ENCODE measurements around the gene IKZF5. TPM values are rescaled to one million over a fixed set of nuclear protein-coding genes. Genes with fewer than 3 reads are reported as not detected.
A peak's percentile ranks its signal among the peaks of the same experiment; 100 is the strongest.

The IKZF5 gene
- total RNA-seq, 1 experiment from 2014 or later, result 9.3 TPM

DNA sequence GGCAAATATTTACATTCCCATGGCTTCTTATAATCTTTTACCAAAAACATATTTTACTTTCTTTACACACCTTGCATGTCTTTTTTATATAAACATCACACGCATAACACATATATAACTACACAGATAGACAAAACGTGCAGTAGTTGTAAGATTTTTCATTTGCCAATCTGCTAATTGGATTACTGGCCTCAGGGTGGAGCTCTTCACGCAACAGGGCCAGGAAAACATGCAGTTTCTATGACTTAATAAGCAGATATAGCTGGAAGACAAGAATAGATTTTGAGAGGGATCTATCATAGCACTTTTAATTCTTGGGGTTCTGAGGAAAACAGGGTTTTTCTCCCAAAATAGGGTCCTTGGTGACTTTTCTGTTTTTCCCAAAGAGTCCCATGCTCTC is 12.9 kb upstream of the IKZF5 start:
- Histone ChIP-seq H3K4me1 (no peaks in the 10 kb centered on the region), H3K27me3 (no peaks in the 10 kb centered on the region), H3K4me3 (no peak overlapping the region), H3K9me3 (replicated peaks) (no peaks in the 10 kb centered on the region), H3K36me3 (no peaks in the 10 kb centered on the region), H3K27ac (no peak overlapping the region)
- peak in 1 of 2 experiments; percentile 10 for DNase-seq

DNA sequence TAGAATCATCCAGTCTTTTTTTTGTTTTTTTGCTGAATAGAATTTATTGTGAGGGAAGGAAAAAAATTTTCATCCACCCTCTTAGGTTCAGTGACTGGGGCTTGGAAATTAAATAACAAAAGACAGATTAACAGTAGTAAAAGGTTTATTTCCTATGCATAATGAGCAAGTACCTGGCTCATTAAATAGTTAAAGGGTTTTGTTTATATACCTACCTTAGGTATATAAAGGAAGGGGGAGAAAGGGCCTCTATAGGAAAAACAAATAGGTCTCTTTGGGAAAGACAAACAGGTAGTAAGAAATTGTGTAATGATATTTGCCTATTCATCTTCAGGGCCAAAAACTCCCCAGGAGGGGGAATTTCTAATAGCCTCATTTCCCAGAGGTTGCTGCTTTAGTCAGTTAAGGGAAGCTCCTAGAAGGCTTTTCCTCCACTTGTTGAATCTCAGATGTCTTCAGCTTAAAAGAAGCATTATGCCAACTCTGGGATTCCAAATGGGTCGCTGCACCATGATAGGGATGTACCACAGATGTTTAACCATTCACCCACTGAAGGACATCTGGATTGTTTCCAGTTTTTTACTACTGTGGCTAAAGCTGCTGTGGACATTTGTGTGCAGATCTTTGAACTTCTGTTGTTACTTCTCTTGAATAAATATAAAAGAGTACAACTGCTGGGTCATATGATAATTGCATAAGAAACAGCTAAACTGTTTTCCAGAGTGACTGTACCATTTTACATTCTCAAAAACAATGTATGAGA is 11.5 kb upstream of the IKZF5 start:
- Histone ChIP-seq H3K4me3 (no peak overlapping the region), H3K36me3 (no peaks in the 10 kb centered on the region), H3K27ac (no peak overlapping the region), H3K9me3 (replicated peaks) (no peaks in the 10 kb centered on the region), H3K4me1 (no peaks in the 10 kb centered on the region), H3K27me3 (no peaks in the 10 kb centered on the region)
- no peak for DNase-seq

- H3K27ac ChIP-seq, result no peak overlapping the region
- H3K9me3 ChIP-seq (replicated peaks), result no peaks in the 10 kb centered on the region
- H3K4me1 ChIP-seq, result no peaks in the 10 kb centered on the region
- H3K36me3 ChIP-seq, result no peaks in the 10 kb centered on the region
- H3K4me3 ChIP-seq, result no peak overlapping the region
- no peaks in the 10 kb centered on the region for H3K27me3 ChIP-seq
- no peak for DNase-seq
These were observed 10.7 kb upstream of the IKZF5 start for GRCh38 chr10:123019264-123019663.

GRCh38 chr10:123018531-123018930 is 9.9 kb upstream of the IKZF5 start:
- H3K27ac ChIP-seq, result no peak overlapping the region
- H3K36me3 ChIP-seq, result no peaks in the 10 kb centered on the region
- no peaks in the 10 kb centered on the region for H3K9me3 ChIP-seq (replicated peaks)
- DNase-seq, result no peak
- no peaks in the 10 kb centered on the region for H3K4me1 ChIP-seq
- no peak overlapping the region for H3K4me3 ChIP-seq
- no peaks in the 10 kb centered on the region for H3K27me3 ChIP-seq

- Histone ChIP-seq H3K9me3 (replicated peaks) (no peaks in the 10 kb centered on the region), H3K4me1 (no peaks in the 10 kb centered on the region), H3K4me3 (no peak overlapping the region), H3K36me3 (no peaks in the 10 kb centered on the region), H3K27ac (no peak overlapping the region), H3K27me3 (no peaks in the 10 kb centered on the region)
- no peak for DNase-seq
These were observed 9.0 kb upstream of the IKZF5 start for GRCh38 chr10:123017421-123018165.

GRCh38 chr10:123016228-123016627 is 7.6 kb upstream of the IKZF5 start:
- no peak for DNase-seq
- no peak overlapping the region for H3K27ac ChIP-seq
- no peak overlapping the region for H3K4me3 ChIP-seq
- no peaks in the 10 kb centered on the region for H3K27me3 ChIP-seq
- H3K36me3 ChIP-seq, result no peaks in the 10 kb centered on the region
- H3K4me1 ChIP-seq, result no peaks in the 10 kb centered on the region
- H3K9me3 ChIP-seq (replicated peaks), result no peaks in the 10 kb centered on the region

GRCh38 chr10:123014772-123015171 is 6.2 kb upstream of the IKZF5 start:
- no peaks in the 10 kb centered on the region for H3K27me3 ChIP-seq
- no peaks in the 10 kb centered on the region for H3K36me3 ChIP-seq
- no peak overlapping the region for H3K27ac ChIP-seq
- DNase-seq, result no peak
- no peaks in the 10 kb centered on the region for H3K9me3 ChIP-seq (replicated peaks)
- peaks cover under 1% of the 10 kb centered on the region; the same call in 1 of the 2 replicates for H3K4me1 ChIP-seq
- H3K4me3 ChIP-seq, result no peak overlapping the region

DNA sequence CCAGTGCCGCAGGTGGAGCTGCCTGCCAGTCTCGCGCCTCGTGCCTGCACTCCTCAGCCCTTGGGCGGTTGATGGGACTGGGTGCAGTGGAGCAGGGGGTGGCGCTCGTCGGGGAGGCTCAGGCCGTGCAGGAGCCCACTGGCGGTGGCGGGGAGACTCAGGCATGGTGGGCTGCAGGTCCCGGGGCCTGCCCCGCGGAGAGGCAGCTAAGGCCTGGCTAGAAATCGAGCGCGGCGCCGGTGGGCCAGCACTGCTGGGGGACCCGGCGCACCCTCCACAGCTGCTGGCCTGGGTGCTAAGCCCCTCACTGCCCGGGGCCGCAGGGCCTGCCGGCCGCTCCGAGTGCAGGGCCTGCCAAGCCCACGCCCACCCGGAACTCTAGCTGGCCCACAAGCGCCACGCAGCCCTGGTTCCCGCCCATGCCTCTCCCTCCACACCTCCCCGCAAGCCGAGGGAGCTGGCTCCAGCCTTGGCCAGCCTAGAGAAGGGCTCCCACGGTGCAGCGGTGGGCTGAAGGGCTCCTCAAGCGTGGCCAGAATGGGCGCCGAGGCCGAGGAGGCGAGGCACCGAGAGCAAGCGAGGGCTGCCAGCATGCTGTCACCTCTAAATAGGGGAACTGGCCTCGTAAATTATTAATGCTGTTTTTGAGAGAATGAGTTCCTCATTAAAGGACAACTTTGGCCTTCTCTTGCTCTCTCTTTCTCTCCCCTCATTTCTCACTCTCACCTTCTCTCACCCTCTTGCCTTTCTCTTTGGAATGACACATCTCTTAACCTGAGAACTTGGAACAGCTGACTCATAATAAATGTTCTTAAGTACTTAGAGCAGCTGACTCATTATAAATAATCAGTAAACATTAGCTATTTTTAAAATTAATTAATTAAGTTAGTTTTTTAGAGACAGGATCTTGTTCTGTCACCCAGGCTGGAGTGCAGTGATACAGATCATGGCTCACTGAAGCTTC is 5.1 kb upstream of the IKZF5 start:
- Histone ChIP-seq H3K9me3 (replicated peaks) (no peaks in the 10 kb centered on the region), H3K4me3 (no peak overlapping the region), H3K27me3 (no peaks in the 10 kb centered on the region), H3K36me3 (no peaks in the 10 kb centered on the region), H3K4me1 (peaks cover 2% of the 10 kb centered on the region; the same call in 1 of the 2 replicates), H3K27ac (no peak overlapping the region)
- no peak for DNase-seq

DNA sequence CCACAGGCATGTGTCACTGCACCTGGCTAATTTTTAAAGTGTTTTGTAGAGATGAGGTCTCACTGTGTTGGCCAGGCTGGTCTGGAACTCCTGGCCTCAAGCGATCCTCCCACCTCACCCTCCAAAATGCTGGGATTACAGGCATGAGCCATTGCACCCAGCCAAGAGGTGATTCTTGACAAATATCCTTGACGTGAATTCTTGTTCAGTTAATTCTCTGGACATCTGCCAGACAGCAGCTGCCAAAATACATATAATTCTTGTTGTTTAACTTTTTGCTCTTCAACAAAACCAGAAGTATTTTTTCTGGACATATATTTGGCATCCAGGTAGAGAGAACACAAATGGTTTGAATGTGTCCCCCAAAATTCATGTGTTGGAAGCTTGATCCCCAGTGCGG is 3.4 kb upstream of the IKZF5 start:
- H3K27ac ChIP-seq, result no peak overlapping the region
- no peak overlapping the region for H3K4me3 ChIP-seq
- DNase-seq, result no peak
- H3K9me3 ChIP-seq (replicated peaks), result no peaks in the 10 kb centered on the region
- H3K27me3 ChIP-seq, result no peaks in the 10 kb centered on the region
- H3K4me1 ChIP-seq, result peaks cover 2% of the 10 kb centered on the region; the same call in 1 of the 2 replicates
- no peaks in the 10 kb centered on the region for H3K36me3 ChIP-seq

GRCh38 chr10:123009105-123009820 is 668 bp upstream of the IKZF5 start:
- Histone ChIP-seq H3K9me3 (replicated peaks) (no peaks in the 10 kb centered on the region), H3K27me3 (no peaks in the 10 kb centered on the region), H3K27ac (peak overlapping the region; percentile 21; the same call in 1 of the 2 replicates)

GRCh38 chr10:123007558-123008354 is 839 bp downstream of the IKZF5 start:
- DNase-seq, result peak; percentile 17 to 49
- Histone ChIP-seq H3K4me1 (peaks cover 2% of the 10 kb centered on the region; the same call in 1 of the 2 replicates), H3K4me3 (peak overlapping the region; percentile 98), H3K36me3 (no peaks in the 10 kb centered on the region; the same call in 1 of the 2 replicates), H3K27ac (peak overlapping the region; percentile 84), H3K9me3 (replicated peaks) (no peaks in the 10 kb centered on the region), H3K27me3 (no peaks in the 10 kb centered on the region)

More at GRCh38 chr10:123009105-123009820, 668 bp upstream of the IKZF5 start:
- no peaks in the 10 kb centered on the region; the same call in 1 of the 2 replicates for H3K36me3 ChIP-seq
- peaks cover 2% of the 10 kb centered on the region; the same call in 1 of the 2 replicates for H3K4me1 ChIP-seq
- H3K4me3 ChIP-seq, result peak overlapping the region; percentile 98
- peak; percentile 9 to 36 for DNase-seq

DNA sequence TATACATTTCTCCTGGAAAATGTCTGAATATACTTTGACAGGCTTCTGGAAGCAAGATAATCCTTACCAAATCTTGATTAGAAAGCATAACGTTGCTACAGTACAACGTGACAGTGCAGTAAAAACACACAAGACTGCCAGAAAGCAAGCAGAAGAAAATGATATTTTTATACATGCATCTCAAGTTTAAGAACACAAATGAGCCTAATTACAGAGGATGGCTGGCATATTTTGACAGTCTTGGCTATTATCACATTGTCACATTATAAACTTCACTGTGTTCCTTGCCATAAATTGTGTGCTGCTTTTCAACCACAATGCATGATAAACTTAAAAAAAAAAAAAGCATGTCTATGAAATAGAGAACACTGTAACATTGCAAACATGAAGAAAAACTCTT is 4.3 kb downstream of the IKZF5 start:
- H3K4me3 ChIP-seq, result no peak overlapping the region
- no peak overlapping the region for H3K27ac ChIP-seq
- H3K36me3 ChIP-seq, result peaks cover 2% of the 10 kb centered on the region; the same call in 1 of the 2 replicates
- no peaks in the 10 kb centered on the region for H3K4me1 ChIP-seq
- no peaks in the 10 kb centered on the region for H3K27me3 ChIP-seq
- no peaks in the 10 kb centered on the region for H3K9me3 ChIP-seq (replicated peaks)
- DNase-seq, result no peak

- Histone ChIP-seq H3K36me3 (peaks cover 13% of the 10 kb centered on the region; the same call in 1 of the 2 replicates), H3K4me3 (no peak overlapping the region), H3K27me3 (no peaks in the 10 kb centered on the region), H3K4me1 (no peaks in the 10 kb centered on the region; the same call in 1 of the 2 replicates), H3K9me3 (replicated peaks) (no peaks in the 10 kb centered on the region), H3K27ac (no peak overlapping the region)
- no peak for DNase-seq
These were observed 7.2 kb downstream of the IKZF5 start for GRCh38 chr10:123001370-123001769.
